ENCODE data around the gene WDR70.

The WDR70 gene

DNA sequence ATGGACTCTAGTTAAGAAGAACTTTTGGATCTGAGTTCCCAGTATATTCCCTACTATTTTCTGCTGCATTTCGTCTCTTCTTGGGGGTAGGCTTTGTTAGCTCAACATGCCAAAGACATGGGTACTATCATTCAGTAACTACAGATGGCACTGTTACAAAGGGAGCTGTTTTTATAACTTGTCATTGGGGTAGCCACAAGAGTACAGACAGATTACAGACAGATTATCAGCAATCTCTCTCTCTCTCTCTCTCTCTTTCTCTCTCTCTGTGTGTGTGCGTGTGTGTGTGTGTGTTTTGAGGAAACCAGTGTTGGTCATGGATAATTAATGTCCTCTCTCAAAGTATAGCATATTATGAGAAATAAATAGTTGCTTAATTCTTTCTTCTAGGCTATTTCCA is 116.1 kb downstream of the WDR70 start:
- no peak overlapping the region for H3K4me3 ChIP-seq (ENCODE audit: insufficient read depth, low read length, poor library complexity, severe bottlenecking)
- H3K27ac ChIP-seq (ENCODE audit: low read depth, low read length): no peak overlapping the region
- no peaks in the 10 kb centered on the region for H3K9me3 ChIP-seq (ENCODE audit: insufficient read depth, low read length)
- no peak for TF ChIP-seq EZH2phosphoT487 (conservative IDR thresholded peaks at IDR 0.05; ENCODE audit: low read length)
- TF ChIP-seq, protein P1, sequence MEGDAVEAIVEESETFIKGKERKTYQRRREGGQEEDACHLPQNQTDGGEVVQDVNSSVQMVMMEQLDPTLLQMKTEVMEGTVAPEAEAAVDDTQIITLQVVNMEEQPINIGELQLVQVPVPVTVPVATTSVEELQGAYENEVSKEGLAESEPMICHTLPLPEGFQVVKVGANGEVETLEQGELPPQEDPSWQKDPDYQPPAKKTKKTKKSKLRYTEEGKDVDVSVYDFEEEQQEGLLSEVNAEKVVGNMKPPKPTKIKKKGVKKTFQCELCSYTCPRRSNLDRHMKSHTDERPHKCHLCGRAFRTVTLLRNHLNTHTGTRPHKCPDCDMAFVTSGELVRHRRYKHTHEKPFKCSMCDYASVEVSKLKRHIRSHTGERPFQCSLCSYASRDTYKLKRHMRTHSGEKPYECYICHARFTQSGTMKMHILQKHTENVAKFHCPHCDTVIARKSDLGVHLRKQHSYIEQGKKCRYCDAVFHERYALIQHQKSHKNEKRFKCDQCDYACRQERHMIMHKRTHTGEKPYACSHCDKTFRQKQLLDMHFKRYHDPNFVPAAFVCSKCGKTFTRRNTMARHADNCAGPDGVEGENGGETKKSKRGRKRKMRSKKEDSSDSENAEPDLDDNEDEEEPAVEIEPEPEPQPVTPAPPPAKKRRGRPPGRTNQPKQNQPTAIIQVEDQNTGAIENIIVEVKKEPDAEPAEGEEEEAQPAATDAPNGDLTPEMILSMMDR (IDR thresholded peaks at IDR 0.05; ENCODE audit: insufficient read depth, low read length, poor library complexity, severe bottlenecking): no peak
- no peak overlapping the region for H3K4me2 ChIP-seq (ENCODE audit: low read depth, low read length, poor library complexity, severe bottlenecking)
- H3K79me2 ChIP-seq (ENCODE audit: insufficient read depth, low read length): no peaks in the 10 kb centered on the region
- H3K9me2 ChIP-seq (replicated peaks; ENCODE audit: insufficient read depth, low read length): no peaks in the 10 kb centered on the region
- no peak overlapping the region for H3K9ac ChIP-seq (ENCODE audit: low read length)
- H3F3A ChIP-seq (ENCODE audit: insufficient read depth): no peaks in the 10 kb centered on the region
- no peaks in the 10 kb centered on the region for H4K20me1 ChIP-seq (ENCODE audit: low read depth, low read length)
- no peaks in the 10 kb centered on the region for H3K27me3 ChIP-seq (ENCODE audit: low read length)
- no peak overlapping the region for H2AFZ ChIP-seq (ENCODE audit: low read depth, low read length, severe bottlenecking)
- H3K36me3 ChIP-seq (ENCODE audit: low read length): no peaks in the 10 kb centered on the region

DNA sequence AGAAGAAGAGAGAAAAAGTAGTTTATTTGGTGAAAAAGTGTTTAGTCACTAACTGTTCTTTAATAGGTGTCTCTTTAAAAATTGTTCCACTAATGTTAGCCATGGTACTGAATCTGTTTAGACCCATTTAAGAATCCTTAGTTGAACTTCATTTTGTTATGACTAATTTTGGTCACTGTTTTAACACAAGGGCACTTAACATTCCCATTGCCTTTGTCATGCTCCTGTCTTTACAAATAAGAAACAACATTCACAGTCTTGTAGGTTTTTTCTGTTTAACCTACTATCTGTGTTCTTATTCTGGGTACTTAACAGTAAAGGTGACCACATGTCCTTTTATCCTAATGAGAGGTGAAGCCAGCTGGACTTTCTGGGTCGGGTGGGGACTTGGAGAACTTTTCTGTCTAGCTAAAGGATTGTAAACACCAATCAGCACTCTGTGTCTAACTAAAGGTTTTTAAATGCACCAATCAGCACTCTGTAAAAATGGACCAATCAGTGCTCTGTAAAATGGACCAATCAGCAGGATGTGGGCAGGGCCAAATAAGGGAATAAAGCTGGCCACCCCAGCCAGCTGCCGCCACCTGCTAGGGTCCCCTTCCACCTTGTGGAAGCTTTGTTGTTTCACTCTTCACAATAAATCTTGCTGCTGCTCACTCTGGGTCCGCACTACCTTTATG is 116.7 kb downstream of the WDR70 start:
- H3K27ac ChIP-seq (ENCODE audit: low read depth, low read length): no peak overlapping the region
- H3K36me3 ChIP-seq (ENCODE audit: low read length): no peaks in the 10 kb centered on the region
- H2AFZ ChIP-seq (ENCODE audit: low read depth, low read length, severe bottlenecking): no peak overlapping the region
- no peaks in the 10 kb centered on the region for H3K79me2 ChIP-seq (ENCODE audit: insufficient read depth, low read length)
- no peaks in the 10 kb centered on the region for H3K27me3 ChIP-seq (ENCODE audit: low read length)
- no peaks in the 10 kb centered on the region for H4K20me1 ChIP-seq (ENCODE audit: low read depth, low read length)
- no peak overlapping the region for H3K9ac ChIP-seq (ENCODE audit: low read length)
- H3K9me2 ChIP-seq (replicated peaks; ENCODE audit: insufficient read depth, low read length): no peaks in the 10 kb centered on the region
- H3F3A ChIP-seq (ENCODE audit: insufficient read depth): no peaks in the 10 kb centered on the region
- H3K9me3 ChIP-seq (ENCODE audit: insufficient read depth, low read length): no peaks in the 10 kb centered on the region
- no peak for TF ChIP-seq EZH2phosphoT487 (conservative IDR thresholded peaks at IDR 0.05; ENCODE audit: low read length)
- TF ChIP-seq, protein P1 (IDR thresholded peaks at IDR 0.05; ENCODE audit: insufficient read depth, low read length, poor library complexity, severe bottlenecking): no peak
- no peak overlapping the region for H3K4me2 ChIP-seq (ENCODE audit: low read depth, low read length, poor library complexity, severe bottlenecking)
- H3K4me3 ChIP-seq (ENCODE audit: insufficient read depth, low read length, poor library complexity, severe bottlenecking): no peak overlapping the region

- no peaks in the 10 kb centered on the region for H3K9me2 ChIP-seq (replicated peaks; ENCODE audit: insufficient read depth, low read length)
- H3K9me3 ChIP-seq (ENCODE audit: insufficient read depth, low read length): no peaks in the 10 kb centered on the region
- H3K27me3 ChIP-seq (ENCODE audit: low read length): no peaks in the 10 kb centered on the region
- no peak overlapping the region for H3K4me2 ChIP-seq (ENCODE audit: low read depth, low read length, poor library complexity, severe bottlenecking)
- no peak overlapping the region for H3K27ac ChIP-seq (ENCODE audit: low read depth, low read length)
- no peaks in the 10 kb centered on the region for H3F3A ChIP-seq (ENCODE audit: insufficient read depth)
- H3K4me3 ChIP-seq (ENCODE audit: insufficient read depth, low read length, poor library complexity, severe bottlenecking): no peak overlapping the region
- H3K36me3 ChIP-seq (ENCODE audit: low read length): no peaks in the 10 kb centered on the region
- no peaks in the 10 kb centered on the region for H4K20me1 ChIP-seq (ENCODE audit: low read depth, low read length)
- TF ChIP-seq, protein P1 (IDR thresholded peaks at IDR 0.05; ENCODE audit: insufficient read depth, low read length, poor library complexity, severe bottlenecking): no peak
- no peak for TF ChIP-seq EZH2phosphoT487 (conservative IDR thresholded peaks at IDR 0.05; ENCODE audit: low read length)
- H2AFZ ChIP-seq (ENCODE audit: low read depth, low read length, severe bottlenecking): no peak overlapping the region
- no peaks in the 10 kb centered on the region for H3K79me2 ChIP-seq (ENCODE audit: insufficient read depth, low read length)
- no peak overlapping the region for H3K9ac ChIP-seq (ENCODE audit: low read length)
Measured at GRCh38 chr5:37496902-37497445, 117.9 kb downstream of the WDR70 start.
